ENCODE results near the gene PUM2. TPM values are rescaled to one million over a fixed set of nuclear protein-coding genes. Genes with fewer than 3 reads are reported as not detected.

PUM2 gene
- total RNA-seq, result 52.3 and 56.1 TPM in 2 replicates

GRCh38 chr2:20350753-20351554 is at the start of gene PUM2:
TSS of gene PUM2 (minus strand) at chr2:20350844. CDS start at chr2:20327360, 23,484 bp downstream.

GRCh38 chr2:20224716-20225293 is 125.8 kb downstream of the PUM2 start, which contains the start of gene SDC1:
TSS of gene SDC1 (minus strand) at chr2:20225130. CDS start at chr2:20224867, 263 bp downstream.

Other genes with a start within 250 kb of the PUM2 start
- 5.3 and 16.2 TPM in 2 replicates for gene SDC1, start 125.7 kb downstream of the PUM2 start, total RNA-seq
- 242 and 530 TPM in 2 replicates for gene RHOB, start 96.2 kb upstream of the PUM2 start, total RNA-seq